ENCODE results near the gene GPC5. TPM values are rescaled to one million over a fixed set of nuclear protein-coding genes. Genes with fewer than 3 reads are reported as not detected.
A peak's percentile ranks its signal among the peaks of the same experiment; 100 is the strongest.
"Not testable (repeated sequence)": the region's sequence is repeated elsewhere in the genome, so short reads cannot be mapped to it uniquely, and the experiment has no call there.

GPC5 gene
- total and polyA plus RNA-seq, 10 donors, result 0.04 to 0.83 (median 0.26) TPM; not detected in 3

DNA sequence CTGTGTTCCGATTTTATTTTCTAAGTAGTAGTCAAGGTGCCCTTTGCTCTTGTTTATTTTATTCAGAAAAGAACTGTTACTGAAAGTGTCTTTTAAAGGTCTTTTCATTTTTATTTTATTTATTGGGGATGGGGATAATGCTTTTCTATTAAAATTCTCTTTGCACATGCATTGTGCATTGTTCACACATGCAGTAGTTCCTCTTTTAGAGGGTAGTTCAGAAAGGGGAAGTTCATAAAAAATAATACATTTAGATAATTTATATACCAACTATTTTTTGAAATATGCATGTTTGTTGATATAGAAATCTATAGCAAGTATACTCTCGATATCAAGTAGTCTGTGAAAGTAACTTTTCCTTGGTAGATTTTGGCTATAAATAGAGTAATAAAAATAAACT, 3.5 kb downstream of the GPC5 start:
- intact Hi-C loops (cut with DNase I; ENCODE audit: low total_unique reads), result no loop called here
- peaks cover 0 to 40% (median 24%) of the 10 kb centered on the region in 7 donors for H3K27me3 ChIP-seq (replicated peaks in 1 of 7)
- TF ChIP-seq, protein P1, sequence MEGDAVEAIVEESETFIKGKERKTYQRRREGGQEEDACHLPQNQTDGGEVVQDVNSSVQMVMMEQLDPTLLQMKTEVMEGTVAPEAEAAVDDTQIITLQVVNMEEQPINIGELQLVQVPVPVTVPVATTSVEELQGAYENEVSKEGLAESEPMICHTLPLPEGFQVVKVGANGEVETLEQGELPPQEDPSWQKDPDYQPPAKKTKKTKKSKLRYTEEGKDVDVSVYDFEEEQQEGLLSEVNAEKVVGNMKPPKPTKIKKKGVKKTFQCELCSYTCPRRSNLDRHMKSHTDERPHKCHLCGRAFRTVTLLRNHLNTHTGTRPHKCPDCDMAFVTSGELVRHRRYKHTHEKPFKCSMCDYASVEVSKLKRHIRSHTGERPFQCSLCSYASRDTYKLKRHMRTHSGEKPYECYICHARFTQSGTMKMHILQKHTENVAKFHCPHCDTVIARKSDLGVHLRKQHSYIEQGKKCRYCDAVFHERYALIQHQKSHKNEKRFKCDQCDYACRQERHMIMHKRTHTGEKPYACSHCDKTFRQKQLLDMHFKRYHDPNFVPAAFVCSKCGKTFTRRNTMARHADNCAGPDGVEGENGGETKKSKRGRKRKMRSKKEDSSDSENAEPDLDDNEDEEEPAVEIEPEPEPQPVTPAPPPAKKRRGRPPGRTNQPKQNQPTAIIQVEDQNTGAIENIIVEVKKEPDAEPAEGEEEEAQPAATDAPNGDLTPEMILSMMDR (IDR thresholded peaks at IDR 0.05 in 8 of 11, conservative IDR thresholded peaks at IDR 0.05 in 3 of 11), result no peak
- TF ChIP-seq POLR2AphosphoS5 (IDR thresholded peaks at IDR 0.05), result no peak
- no peak for TF ChIP-seq POLR2A (IDR thresholded peaks at IDR 0.05)
- no peak for DNase-seq
- 32 to 55% (median 44%) methylated on average over 2 of the region's 2 CpGs for WGBS, 5 donors
- H3K9me3 ChIP-seq, result no peaks in the 10 kb centered on the region
- H3K27ac ChIP-seq, result no peak overlapping the region
- H3K4me3 ChIP-seq, result no peak overlapping the region
- H3K36me3 ChIP-seq, result no peaks in the 10 kb centered on the region
- H3K4me1 ChIP-seq, result peaks cover 7 to 25% (median 20%) of the 10 kb centered on the region in 6 donors

DNA sequence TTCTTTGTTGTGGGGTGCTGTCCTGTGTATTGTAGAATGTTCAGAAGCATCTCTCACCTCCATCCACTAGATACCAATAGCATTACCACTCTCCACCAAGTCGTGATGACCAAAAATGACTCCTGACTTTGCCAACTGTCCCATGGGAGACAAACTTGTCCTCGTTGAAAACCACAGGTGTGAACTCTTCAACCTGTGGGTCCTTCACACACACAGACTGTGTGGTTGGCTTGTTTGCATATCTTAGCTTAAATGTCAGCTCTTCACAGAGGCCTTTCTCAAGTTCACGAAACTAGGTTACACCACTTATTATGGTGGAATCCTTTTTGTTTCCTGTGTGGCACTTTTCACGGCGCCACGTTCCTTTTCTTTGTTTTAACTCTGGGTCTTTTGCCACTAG, 6.8 kb downstream of the GPC5 start:
- no peak for DNase-seq
- no peaks in the 10 kb centered on the region for H3K4me1 ChIP-seq
- H3K9me3 ChIP-seq, result no peaks in the 10 kb centered on the region
- intact Hi-C loops (cut with DNase I; ENCODE audit: low total_unique reads), result no loop called here
- H3K36me3 ChIP-seq, result no peaks in the 10 kb centered on the region
- H3K4me3 ChIP-seq, result no peak overlapping the region
- 69 to 87% (median 77%) methylated on average over 6 of the region's 6 CpGs for WGBS, 5 donors
- TF ChIP-seq POLR2A (IDR thresholded peaks at IDR 0.05) (no peak), POLR2AphosphoS5 (IDR thresholded peaks at IDR 0.05) (no peak)
- TF ChIP-seq, protein P1 (IDR thresholded peaks at IDR 0.05 in 8 of 11, conservative IDR thresholded peaks at IDR 0.05 in 3 of 11), result no peak
- H3K27ac ChIP-seq, result no peak overlapping the region
- peaks cover 0 to 6% (median 0%) of the 10 kb centered on the region in 7 donors for H3K27me3 ChIP-seq (replicated peaks in 1 of 7)

DNA sequence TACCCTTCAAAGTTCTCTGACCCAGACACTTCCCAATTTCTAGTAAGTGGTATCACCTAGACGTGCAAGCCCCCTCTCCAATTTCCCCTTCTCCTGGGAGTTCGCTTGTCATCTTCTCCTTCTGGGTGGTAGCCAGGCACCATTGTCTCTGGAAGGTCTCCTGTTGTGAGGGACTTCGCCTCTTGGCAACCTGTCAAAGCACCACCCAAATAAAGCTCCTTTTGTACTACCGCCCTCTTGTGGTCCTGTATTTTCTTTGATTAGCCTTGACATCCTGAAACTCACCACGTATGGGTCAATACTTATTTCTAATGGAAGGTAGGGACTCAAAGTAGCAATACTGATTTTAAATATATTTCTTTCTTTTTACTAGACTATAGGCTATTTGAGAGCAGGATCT, 8.2 kb downstream of the GPC5 start:
- WGBS, 5 donors, result 47 to 65% (median 57%) methylated on average over 5 of the region's 5 CpGs
- intact Hi-C loops (cut with DNase I; ENCODE audit: low total_unique reads), result no loop called here
- no peak for DNase-seq
- Histone ChIP-seq H3K4me1 (no peaks in the 10 kb centered on the region), H3K4me3 (no peak overlapping the region), H3K27ac (no peak overlapping the region), H3K27me3 (replicated peaks in 1 of 7) (no peaks in the 10 kb centered on the region), H3K9me3 (no peaks in the 10 kb centered on the region), H3K36me3 (no peaks in the 10 kb centered on the region)
- TF ChIP-seq POLR2AphosphoS5 (IDR thresholded peaks at IDR 0.05), result no peak
- TF ChIP-seq, protein P1 (IDR thresholded peaks at IDR 0.05 in 8 of 11, conservative IDR thresholded peaks at IDR 0.05 in 3 of 11), result peak in 5 of 11 experiments; percentile 16 to 42 (median 32)

DNA sequence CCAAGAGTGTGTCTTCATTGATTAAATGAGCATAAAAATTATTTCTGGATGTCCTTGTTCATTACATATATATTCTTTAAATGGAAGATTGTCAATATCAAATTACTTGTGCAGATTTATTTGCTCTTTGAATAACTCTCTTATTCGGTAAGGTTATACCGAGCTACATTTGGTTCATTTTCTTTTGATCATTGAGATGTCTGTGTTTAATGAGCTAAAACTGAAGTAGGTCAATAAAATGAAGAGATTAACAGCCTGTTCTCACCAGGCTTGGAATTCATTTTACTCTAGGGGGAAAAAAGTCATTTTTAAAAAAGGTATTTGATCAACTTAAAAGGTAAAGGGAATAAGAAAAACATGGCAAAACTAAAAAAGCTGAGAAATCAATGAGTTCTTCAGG, 10.6 kb downstream of the GPC5 start:
- Histone ChIP-seq H3K36me3 (no peaks in the 10 kb centered on the region), H3K4me1 (no peaks in the 10 kb centered on the region), H3K27me3 (replicated peaks in 1 of 7) (no peaks in the 10 kb centered on the region), H3K4me3 (no peak overlapping the region), H3K27ac (no peak overlapping the region), H3K9me3 (no peaks in the 10 kb centered on the region)
- DNase-seq, result no peak
- TF ChIP-seq, protein P1 (IDR thresholded peaks at IDR 0.05 in 8 of 11, conservative IDR thresholded peaks at IDR 0.05 in 3 of 11), result no peak
- TF ChIP-seq POLR2A (IDR thresholded peaks at IDR 0.05), result no peak
- intact Hi-C loops (cut with DNase I; ENCODE audit: low total_unique reads), result no loop called here
- WGBS, 5 donors, result 85 to 94% (median 92%) methylated on average over 2 of the region's 2 CpGs

DNA sequence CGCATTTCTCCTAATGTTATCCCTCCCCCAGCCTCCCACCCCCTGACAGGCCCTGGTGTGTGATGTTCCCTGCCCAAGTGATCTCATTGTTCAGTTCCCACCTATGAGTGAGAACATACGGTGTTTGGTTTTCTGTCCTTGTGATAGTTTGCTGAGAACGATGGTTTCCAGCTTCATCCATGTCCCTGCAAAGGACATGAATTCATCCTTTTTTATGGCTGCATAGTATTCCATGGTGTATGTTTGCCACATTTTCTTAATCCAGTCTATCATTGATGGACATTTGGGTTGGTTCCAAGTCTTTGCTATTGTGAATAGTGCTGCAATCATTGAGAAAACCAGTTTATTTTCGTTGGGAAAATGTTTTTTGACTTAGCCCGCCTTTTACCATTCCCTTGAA, 18.2 kb downstream of the GPC5 start:
- WGBS, 5 donors, result 58 to 88% (median 67%) methylated on average over 4 to 5 of the region's 5 CpGs
- H3K27me3 ChIP-seq (replicated peaks in 1 of 7); H3K36me3 ChIP-seq; H3K27ac ChIP-seq; H3K4me1 ChIP-seq; DNase-seq; H3K9me3 ChIP-seq; intact Hi-C loops (cut with DNase I; ENCODE audit: low total_unique reads); H3K4me3 ChIP-seq: not testable (repeated sequence)

Measured in spleen (tissue), 11 donors.